GM19463 (cell line): ENCODE results near the gene LIN9.
"Not testable (repeated sequence)": the region's sequence is repeated elsewhere in the genome, so short reads cannot be mapped to it uniquely, and the experiment has no call there.

ENCODE experiments used
- ATAC-seq: cut with Tn5 transposase; IDR thresholded peaks from one replicate; pipeline ENCODE4 v1.9.1; 2021; ENCODE audit warnings: mild to moderate bottlenecking, moderate library complexity; ENCODE audit not compliant: unreplicated experiment

LIN9 gene, protein sequence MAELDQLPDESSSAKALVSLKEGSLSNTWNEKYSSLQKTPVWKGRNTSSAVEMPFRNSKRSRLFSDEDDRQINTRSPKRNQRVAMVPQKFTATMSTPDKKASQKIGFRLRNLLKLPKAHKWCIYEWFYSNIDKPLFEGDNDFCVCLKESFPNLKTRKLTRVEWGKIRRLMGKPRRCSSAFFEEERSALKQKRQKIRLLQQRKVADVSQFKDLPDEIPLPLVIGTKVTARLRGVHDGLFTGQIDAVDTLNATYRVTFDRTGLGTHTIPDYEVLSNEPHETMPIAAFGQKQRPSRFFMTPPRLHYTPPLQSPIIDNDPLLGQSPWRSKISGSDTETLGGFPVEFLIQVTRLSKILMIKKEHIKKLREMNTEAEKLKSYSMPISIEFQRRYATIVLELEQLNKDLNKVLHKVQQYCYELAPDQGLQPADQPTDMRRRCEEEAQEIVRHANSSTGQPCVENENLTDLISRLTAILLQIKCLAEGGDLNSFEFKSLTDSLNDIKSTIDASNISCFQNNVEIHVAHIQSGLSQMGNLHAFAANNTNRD

GRCh38 chr1:226308723-226309397 lies at the start of gene LIN9:
TSS of gene LIN9 (minus strand) at chr1:226309164. CDS start at chr1:226309139, 25 bp downstream.
- peak; percentile 73 for ATAC-seq

DNA sequence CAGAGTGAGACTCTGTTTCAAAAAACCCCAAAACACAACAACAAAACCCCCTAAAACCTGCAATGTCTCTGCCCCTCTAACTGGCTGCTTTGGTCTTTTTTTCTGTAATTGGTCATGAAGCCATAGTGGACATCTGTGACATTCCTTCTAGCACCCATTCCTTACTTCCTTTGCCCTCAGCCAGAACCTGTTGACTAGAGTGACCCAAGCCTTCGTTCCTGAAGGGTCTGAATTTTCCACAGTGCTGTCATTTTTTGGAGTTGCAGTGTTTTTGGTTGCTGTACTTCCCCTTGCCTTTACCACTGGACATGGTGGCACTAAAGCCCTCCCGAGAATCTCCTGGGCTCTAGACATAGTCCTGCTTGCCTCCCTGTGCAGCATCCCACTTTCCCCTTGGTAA lies 48.5 kb upstream of the LIN9 start:
- no peak for ATAC-seq

DNA sequence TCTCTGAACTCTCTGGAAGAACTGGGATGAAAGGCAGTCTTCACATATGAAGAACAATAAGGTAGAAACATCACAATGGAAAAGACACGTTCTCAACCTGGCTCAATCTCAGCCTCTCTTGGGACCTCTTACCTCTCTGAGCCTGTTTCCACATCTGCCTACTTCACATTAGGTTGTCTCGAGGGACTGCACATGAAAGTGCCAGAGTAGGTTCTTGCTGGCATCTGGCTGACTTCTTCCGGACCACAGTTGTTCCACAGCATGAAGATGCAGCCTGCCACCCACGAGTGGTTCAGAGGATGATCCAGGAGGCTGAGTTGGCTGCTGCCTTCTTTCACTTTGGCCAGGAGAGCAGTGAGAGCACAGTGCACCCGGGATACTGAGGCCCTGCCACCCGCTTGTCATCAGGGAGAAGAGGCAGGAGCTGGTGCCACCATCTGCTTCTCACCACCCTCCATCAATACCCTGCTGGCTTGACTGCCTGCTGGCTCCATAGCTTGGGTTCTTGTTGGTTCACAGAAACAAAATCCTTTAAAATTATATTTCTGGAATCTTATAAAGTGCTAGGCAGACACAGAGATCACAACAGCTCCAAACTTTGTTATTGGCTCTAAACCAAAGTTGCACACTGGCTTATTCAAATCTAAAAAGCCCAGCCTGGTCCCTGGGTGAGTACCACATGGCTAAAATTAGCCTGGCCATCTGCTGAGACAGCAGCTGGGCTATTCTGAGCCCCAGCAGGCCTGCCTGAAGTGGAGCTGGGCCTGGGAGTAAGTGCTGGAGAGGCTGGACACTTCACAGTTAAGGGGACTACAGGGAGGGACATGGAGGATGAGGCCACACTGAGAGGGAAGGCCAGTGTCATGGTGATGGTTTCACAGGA lies 46.9 kb upstream of the LIN9 start:
- peak; percentile 28 for ATAC-seq

DNA sequence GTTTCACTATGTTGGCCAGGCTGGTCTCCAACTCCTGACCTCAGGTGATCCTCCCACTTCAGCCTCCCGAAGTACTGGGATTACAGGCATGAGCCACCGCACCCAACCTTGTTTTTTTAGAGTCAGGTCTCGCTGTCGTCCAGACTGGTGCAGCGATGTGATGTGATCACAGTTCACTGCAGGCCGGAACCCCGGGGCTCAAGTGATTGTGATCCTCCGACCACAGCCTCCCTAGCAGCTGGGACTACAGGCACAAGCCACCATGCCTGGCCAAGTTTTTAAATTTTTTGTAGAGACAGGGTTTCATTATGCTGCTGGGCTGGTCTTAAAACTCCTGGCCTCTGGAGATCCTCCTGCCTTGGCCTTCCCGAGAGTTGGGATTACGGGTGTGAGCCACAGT lies 46.1 kb upstream of the LIN9 start:
- ATAC-seq = no peak

DNA sequence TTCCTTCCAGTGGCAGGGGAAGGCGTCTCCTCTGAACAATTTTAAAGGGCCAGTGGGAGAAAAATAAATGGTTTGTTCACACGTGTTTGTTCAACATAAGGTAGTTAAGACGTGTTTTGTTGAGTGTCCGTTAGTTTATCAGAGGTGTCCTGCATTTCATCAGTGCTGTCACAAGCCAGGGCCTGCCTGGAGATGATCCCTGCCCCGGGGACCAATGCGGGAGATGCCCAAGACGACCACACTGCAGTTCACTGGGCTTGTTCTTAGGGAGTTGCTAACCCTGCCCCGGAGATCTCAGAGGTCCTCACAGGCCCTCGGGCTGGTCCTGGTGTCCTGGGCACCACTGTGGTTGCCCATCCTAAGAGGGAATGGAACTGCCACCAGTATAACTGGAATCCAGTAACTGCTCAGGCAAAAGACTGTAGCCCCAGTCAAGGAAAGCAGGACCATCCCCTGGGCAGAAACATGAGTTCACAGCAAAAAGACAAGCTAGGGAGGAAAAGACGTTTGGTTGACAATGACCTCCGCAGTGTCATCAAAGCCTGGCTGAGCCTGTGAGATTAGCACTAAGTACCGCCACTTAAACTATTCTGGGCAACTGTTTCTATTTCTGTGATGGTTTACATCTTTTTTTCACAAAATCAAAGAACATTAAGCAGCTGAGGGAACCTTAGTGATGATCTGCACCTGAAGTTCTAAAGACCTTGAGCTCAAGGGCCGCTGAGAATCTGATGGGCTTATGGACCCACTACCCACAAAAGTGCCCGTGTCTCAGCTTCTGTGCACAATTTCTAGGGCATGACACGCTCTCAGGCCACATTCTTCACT lies 44.9 kb upstream of the LIN9 start:
- no peak for ATAC-seq

- no peak for ATAC-seq
Measured at GRCh38 chr1:226351709-226352108, 42.7 kb upstream of the LIN9 start.

DNA sequence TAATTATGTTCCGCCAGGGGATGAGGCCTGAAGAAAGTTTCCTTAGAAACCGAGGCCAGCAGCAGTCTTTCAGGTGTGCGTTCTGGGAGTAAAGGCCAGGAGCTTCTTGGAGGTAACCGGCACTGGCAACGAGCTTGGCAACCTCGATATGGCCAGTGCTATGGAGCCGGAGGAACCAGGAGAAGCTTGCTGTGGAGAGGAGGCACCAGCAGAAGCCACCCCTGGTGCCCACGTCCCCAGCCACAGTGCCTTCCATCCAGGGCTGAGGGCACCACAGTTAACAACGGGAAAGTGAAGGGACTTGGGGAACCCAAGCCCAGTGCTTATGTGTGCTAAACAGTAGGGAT lies 41.5 kb upstream of the LIN9 start:
- no peak for ATAC-seq

DNA sequence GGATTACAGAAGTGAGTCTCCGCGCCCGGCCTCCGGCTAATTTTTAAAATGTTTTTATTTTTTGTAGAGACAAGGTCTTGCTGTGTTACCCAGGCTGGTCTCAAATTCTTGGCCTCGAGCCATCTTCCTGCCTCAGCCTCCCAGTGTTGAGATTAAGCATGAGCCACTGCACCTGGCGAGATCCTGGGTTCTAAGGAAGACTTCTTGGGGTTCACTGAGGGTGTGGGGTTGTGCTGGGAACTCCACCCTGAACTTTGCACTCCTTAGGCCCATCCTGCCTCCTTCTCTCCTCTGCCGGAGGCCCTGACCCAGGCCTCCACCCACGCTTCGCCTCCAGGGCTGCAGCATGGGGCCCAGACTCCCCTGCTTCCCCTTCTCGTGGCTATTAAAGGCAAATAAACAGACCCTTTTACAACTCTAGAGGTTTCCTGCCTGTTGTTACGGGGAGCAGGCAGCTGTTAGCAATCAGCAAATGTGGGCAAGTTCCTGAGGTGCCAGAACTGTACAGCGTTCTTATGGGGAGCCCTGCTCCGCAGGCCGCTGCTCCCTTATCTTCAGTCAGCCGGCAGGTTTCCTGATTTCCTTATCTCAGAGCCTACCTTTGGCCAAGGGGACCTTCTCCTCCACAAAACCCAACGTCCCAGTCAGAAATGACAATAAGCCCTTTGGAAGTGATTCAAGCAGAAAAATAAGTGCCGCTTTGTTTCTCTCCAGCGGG lies 41.0 kb upstream of the LIN9 start:
- ATAC-seq = peak; percentile 56

DNA sequence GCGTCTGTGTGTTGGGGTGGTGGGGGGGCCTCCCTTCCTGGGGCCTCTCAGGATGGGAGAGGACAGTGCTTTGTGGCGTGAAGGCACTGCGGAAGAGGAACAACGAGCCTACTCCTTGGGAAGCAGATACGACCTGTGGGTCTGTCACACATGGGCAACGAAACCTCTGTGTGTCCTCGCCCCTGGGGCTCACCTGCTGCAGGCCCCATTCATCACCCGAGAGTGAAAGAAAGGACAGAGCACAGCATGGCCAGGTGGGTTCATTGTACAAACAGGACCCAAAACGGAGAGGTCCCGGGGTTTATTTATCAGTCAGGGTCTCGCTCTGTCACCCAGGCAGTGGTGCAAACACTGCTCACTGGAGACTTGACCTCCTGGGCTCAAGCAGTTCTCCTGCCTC lies 40.1 kb upstream of the LIN9 start:
- ATAC-seq = no peak

DNA sequence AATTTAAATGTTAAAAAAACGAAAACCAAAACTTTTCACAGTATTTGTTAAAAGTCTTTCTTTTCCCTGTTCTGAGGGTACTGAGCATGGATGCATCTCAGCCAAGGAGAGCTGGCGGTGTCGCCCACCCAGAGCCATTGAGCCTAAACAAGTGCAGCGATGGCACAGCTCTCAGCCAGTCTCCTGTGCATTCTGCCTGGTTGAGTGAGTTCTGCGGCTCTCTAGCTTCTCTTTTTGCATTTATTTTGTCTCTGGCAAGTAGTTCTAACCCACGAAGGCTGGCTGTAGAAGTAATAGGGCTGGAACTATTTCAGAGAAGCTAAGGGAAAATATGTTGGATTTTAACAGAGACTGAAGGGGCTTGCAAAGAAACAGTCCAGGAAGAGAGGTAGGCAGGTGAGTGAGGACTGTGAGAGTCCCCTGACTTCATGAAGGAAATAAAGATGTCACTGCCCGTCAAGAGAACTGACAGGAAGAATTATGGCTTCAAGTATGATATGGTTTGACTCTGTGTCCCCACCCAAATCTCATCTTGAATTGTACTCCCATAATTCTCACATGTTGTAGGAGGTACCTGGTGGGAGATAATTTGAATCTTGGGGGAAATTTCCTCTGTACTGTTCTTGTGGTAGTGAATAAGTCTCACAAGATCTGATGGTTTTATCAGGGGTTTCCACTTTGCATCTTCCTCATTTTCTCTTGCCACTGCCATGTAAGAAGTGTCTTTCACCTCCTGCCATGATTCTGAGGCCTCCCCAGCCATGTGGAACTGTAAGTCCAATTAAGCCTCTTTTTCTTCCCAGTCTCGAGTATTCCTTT lies 35.7 kb upstream of the LIN9 start:
- no peak for ATAC-seq

DNA sequence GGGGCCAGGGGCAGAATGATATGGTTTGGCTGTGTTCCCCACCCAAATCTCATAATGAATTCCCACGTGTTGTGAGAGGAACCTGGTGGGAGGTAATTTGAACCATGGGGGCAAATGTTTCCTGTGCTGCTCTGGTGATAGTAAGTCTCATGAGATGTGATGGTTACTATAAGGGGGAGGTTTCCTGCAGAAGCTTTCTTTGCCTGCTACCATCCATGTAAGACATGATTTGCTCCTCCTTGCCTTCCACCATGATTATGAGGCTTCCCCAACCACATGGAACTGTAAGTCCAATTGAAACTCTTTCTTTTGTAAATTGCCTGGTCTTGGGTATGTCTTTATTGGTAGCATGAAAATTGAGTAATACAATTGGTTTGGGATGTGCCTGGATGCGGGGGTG lies 33.7 kb upstream of the LIN9 start:
- no peak for ATAC-seq

GRCh38 chr1:226340111-226340510 lies 31.1 kb upstream of the LIN9 start:
- not testable (repeated sequence) for ATAC-seq

DNA sequence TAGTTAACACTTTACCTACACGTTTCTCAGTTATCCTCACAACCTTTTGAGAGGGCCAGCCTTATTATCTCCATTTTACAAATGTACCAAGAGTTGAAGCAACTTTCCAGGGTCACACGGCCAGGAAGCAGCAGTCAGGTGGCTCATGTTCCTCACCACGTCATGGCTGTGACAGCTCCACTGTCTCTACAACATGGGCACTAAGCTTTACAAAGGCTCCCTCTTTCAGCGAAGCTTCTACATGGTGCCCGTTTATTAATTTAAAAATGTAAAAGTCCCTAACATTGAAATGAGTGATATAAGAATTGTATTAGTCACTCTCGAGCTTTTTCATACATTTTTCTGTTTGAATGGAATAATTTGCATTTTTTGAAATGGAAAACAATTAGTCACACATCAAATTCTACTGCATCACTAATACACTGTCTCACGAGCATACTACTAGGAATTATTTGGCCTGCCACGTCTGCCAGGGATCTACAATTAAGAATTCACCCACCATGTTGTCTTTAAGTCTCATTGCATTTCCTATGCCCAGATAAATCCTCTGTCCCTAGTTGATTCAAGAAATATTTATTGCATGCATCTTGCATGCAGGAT lies 28.4 kb upstream of the LIN9 start:
- no peak for ATAC-seq

DNA sequence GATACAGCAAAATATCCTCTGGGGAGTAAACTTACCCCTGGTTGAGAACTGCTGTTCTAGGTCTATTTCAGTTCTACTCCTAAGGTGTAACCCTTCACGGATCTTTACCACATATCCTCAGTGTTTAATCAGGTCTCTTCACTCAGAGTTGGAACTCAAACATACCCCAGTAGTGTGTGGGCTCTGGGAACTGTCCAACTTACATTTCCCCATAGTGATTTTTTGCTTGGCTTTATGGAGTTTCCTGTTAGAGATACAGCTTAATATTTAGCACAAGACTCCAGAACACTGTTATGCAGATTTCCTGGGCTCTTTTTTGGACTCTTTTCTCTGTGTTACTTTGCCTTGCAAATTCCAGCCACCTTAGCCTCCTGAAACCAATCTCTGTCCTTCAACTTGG lies 26.7 kb upstream of the LIN9 start:
- ATAC-seq = no peak

DNA sequence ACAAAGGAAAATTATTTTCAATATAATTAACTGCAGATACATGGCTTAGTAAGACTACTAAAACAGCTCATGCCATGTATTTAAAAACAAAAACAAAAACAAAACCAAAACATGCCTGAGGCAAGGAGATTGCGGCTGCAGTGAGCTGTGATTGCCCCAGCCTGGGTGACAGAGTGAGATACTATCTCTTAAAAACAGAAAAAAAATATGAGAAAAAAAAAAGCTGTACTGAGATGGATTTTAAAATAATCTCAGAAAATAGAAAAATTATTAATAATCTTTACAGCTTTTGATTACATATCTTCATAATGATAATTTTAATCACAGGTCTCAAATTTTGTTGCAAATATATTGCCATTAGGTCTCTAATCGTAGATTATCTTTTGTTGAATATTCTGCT lies 24.0 kb upstream of the LIN9 start:
- no peak for ATAC-seq

- ATAC-seq = no peak
Measured at GRCh38 chr1:226329237-226329636, 20.3 kb upstream of the LIN9 start.

DNA sequence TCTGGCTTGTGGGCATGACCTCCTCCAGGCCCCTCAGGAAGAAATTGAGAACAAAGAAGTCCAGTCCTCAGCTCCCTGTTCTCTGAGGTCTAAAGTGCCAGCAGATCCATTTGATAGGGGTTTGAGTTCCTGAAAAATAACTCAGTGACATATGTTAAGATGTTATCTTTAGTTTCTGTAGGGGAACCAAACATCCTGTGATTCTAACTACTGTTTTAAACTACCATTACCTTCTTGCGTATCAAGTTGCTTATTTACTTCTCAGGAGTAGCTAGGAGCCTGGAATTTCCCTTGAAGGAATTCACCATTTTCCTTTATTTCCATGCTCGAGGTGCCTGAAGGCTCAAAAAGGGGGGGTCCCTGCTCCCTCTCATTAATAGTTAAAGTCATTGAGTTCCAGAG lies 18.8 kb upstream of the LIN9 start:
- ATAC-seq = no peak

GRCh38 chr1:226325178-226325577 lies 16.2 kb upstream of the LIN9 start:
- ATAC-seq = no peak

- no peak for ATAC-seq
Measured at GRCh38 chr1:226324479-226324878, 15.5 kb upstream of the LIN9 start.
